ENCODE data around the gene MXD1. TPM values are rescaled to one million over a fixed set of nuclear protein-coding genes. Genes with fewer than 3 reads are reported as not detected.

Gene MXD1
- total and polyA plus RNA-seq, 9 of the 15 experiments (the other 6 are each of a cell fraction or from before 2014, with no cell fraction given): 6.7 to 35.9 (median 11.0) TPM

DNA sequence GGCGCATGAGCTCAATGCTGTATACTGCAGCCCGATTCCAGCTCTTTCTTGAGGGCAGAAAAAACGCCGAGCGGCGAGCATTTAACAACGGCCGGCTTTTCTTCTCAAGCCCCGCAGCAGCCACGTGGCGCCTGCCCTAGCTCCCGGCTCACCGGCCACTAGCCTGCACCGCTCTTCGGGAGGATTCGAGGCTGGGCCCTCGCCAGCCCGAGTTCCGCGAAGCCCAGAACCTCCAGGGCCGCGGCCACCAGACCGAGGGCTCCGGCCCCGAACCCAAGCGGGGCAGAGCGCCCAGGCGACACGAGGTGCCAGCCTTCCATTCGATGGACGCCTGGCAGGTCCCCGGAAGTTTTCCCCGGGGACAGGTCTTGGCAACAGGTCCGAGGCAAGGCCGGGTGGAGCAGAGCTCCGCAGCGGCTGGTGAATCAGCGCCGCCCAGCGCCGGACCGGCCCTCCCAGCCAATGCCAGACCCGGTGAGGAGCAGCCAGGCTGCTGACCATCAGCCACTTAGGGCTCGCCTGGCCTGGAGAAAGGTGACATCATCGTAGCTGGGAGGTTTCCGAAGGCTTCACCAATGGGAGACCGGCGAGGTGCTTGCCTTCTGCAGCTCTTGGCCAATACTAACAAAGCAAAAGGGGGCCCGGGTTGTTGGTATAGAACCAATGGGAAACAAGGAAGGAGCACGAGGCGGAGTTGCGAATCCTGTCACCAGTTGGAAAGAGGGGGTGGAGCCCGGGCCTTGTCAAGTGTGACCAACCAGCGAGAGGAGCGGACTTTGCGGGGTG lies 552 bp upstream of the MXD1 start (continued):
- TF ChIP-seq ZNF695 (CRISPR knock-in tag; IDR thresholded peaks at IDR 0.05) (0 out of 2 replicates have a peak, but pooled peaks have one; percentile 58), TGIF2 (CRISPR knock-in tag; IDR thresholded peaks at IDR 0.05) (peak; percentile 33), KLF13 (tag; IDR thresholded peaks at IDR 0.05; ENCODE audit: borderline replicate concordance, low read depth) (peak; percentile 60; the same call in 1 of the 2 replicates), FOXP1 (CRISPR knock-in tag; IDR thresholded peaks at IDR 0.05) (peak; percentile 65; the same call in 1 of the 2 replicates), MAFG (tag; conservative IDR thresholded peaks at IDR 0.05) (no peak), KLF1 (tag; IDR thresholded peaks at IDR 0.05) (0 out of 2 replicates have a peak, but pooled peaks have one; percentile 44), ZNF3 (CRISPR knock-in tag; IDR thresholded peaks at IDR 0.05) (no peak), ATF1 (CRISPR knock-in tag; IDR thresholded peaks at IDR 0.05) (no peak), ATF1 (tag; IDR thresholded peaks at IDR 0.05) (peak; percentile 94), ZBTB1 (CRISPR knock-in tag; IDR thresholded peaks at IDR 0.05; ENCODE audit: borderline replicate concordance, low read depth) (no peak), NFYB (IDR thresholded peaks at IDR 0.05; ENCODE audit: extremely low read depth, insufficient read length) (peak; percentile 84), HDGF (IDR thresholded peaks at IDR 0.05) (peak; percentile 78; the same call in 1 of the 2 replicates), ZNF124 (CRISPR knock-in tag; IDR thresholded peaks at IDR 0.05) (no peak), BMI1 (IDR thresholded peaks at IDR 0.05; ENCODE audit: low read length) (no peak), HNRNPH1 (optimal IDR thresholded peaks at IDR 0.05; ENCODE audit: low read depth, low read length) (no peak), BRD9 (IDR thresholded peaks at IDR 0.05; ENCODE audit: low read depth, partially characterized antibody) (peak; percentile 61)
- TF ChIP-seq, protein P1, sequence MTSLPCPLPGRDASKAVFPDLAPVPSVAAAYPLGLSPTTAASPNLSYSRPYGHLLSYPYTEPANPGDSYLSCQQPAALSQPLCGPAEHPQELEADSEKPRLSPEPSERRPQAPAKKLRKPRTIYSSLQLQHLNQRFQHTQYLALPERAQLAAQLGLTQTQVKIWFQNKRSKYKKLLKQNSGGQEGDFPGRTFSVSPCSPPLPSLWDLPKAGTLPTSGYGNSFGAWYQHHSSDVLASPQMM (CRISPR knock-in tag; IDR thresholded peaks at IDR 0.05): no peak
- TF ChIP-seq, protein P2, sequence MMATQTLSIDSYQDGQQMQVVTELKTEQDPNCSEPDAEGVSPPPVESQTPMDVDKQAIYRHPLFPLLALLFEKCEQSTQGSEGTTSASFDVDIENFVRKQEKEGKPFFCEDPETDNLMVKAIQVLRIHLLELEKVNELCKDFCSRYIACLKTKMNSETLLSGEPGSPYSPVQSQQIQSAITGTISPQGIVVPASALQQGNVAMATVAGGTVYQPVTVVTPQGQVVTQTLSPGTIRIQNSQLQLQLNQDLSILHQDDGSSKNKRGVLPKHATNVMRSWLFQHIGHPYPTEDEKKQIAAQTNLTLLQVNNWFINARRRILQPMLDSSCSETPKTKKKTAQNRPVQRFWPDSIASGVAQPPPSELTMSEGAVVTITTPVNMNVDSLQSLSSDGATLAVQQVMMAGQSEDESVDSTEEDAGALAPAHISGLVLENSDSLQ (IDR thresholded peaks at IDR 0.05): peak; percentile 88
- TF ChIP-seq, protein P3, sequence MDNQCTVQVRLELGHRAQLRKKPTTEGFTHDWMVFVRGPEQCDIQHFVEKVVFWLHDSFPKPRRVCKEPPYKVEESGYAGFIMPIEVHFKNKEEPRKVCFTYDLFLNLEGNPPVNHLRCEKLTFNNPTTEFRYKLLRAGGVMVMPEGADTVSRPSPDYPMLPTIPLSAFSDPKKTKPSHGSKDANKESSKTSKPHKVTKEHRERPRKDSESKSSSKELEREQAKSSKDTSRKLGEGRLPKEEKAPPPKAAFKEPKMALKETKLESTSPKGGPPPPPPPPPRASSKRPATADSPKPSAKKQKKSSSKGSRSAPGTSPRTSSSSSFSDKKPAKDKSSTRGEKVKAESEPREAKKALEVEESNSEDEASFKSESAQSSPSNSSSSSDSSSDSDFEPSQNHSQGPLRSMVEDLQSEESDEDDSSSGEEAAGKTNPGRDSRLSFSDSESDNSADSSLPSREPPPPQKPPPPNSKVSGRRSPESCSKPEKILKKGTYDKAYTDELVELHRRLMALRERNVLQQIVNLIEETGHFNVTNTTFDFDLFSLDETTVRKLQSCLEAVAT (IDR thresholded peaks at IDR 0.05): peak; percentile 80 to 86
- TF ChIP-seq, protein P4, sequence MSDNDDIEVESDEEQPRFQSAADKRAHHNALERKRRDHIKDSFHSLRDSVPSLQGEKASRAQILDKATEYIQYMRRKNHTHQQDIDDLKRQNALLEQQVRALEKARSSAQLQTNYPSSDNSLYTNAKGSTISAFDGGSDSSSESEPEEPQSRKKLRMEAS (CRISPR knock-in tag; IDR thresholded peaks at IDR 0.05): peak; percentile 86
- TF ChIP-seq, protein P5, sequence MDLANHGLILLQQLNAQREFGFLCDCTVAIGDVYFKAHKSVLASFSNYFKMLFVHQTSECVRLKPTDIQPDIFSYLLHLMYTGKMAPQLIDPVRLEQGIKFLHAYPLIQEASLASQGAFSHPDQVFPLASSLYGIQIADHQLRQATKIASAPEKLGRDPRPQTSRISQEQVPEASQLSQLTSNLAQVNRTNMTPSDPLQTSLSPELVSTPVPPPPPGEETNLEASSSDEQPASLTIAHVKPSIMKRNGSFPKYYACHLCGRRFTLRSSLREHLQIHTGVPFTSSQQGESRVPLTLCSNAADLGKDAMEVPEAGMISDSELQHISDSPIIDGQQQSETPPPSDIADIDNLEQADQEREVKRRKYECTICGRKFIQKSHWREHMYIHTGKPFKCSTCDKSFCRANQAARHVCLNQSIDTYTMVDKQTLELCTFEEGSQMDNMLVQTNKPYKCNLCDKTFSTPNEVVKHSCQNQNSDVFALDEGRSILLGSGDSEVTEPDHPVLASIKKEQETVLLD (IDR thresholded peaks at IDR 0.05): no peak
- TF ChIP-seq, protein P6, sequence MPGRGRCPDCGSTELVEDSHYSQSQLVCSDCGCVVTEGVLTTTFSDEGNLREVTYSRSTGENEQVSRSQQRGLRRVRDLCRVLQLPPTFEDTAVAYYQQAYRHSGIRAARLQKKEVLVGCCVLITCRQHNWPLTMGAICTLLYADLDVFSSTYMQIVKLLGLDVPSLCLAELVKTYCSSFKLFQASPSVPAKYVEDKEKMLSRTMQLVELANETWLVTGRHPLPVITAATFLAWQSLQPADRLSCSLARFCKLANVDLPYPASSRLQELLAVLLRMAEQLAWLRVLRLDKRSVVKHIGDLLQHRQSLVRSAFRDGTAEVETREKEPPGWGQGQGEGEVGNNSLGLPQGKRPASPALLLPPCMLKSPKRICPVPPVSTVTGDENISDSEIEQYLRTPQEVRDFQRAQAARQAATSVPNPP (IDR thresholded peaks at IDR 0.05; ENCODE audit: borderline replicate concordance, insufficient read depth, insufficient read length): no peak

All from K562 (cell line).